ENCODE data around the gene NLRC5. TPM values are rescaled to one million over a fixed set of nuclear protein-coding genes. Genes with fewer than 3 reads are reported as not detected.
"Not testable (repeated sequence)": the region's sequence is repeated elsewhere in the genome, so short reads cannot be mapped to it uniquely, and the experiment has no call there.

The NLRC5 gene
- total RNA-seq, 3 donors from 2014 or later: 110 to 127 (median 113) TPM

GRCh38 chr16:57069053-57069452 lies 79.7 kb downstream of the NLRC5 start:
- Histone ChIP-seq H3K9me3 (no peaks in the 10 kb centered on the region), H3K4me3 (no peak overlapping the region), H3K36me3 (ENCODE audit: low read depth) (no peaks in the 10 kb centered on the region), H3K4me1 (ENCODE audit: low read depth) (no peaks in the 10 kb centered on the region)
- intact Hi-C loops (cut with DNase I, micrococcal nuclease): no loop called here
- no peak for TF ChIP-seq CTCF (IDR thresholded peaks at IDR 0.05)
- DNase-seq (no peak), ATAC-seq (no peak)

- ATAC-seq: no peak
- intact Hi-C loops (cut with DNase I, micrococcal nuclease): no loop called here
These were observed 80.4 kb downstream of the NLRC5 start for GRCh38 chr16:57069635-57070370.

GRCh38 chr16:57070424-57070823 lies 81.1 kb downstream of the NLRC5 start:
- Histone ChIP-seq H3K9me3 (no peaks in the 10 kb centered on the region), H3K4me3 (no peak overlapping the region), H3K36me3 (ENCODE audit: low read depth) (no peaks in the 10 kb centered on the region), H3K4me1 (ENCODE audit: low read depth) (no peaks in the 10 kb centered on the region)
- DNase-seq (no peak), ATAC-seq (no peak)
- intact Hi-C loops (cut with DNase I, micrococcal nuclease): no loop called here
- TF ChIP-seq CTCF (IDR thresholded peaks at IDR 0.05): no peak

More at GRCh38 chr16:57069635-57070370, 80.4 kb downstream of the NLRC5 start:
- Histone ChIP-seq H3K4me3 (no peak overlapping the region), H3K9me3 (no peaks in the 10 kb centered on the region), H3K4me1 (ENCODE audit: low read depth) (no peaks in the 10 kb centered on the region), H3K36me3 (ENCODE audit: low read depth) (no peaks in the 10 kb centered on the region)
- TF ChIP-seq CTCF (IDR thresholded peaks at IDR 0.05): no peak
- no peak for DNase-seq

- intact Hi-C loops (cut with DNase I, micrococcal nuclease); H3K36me3 ChIP-seq (ENCODE audit: low read depth); H3K9me3 ChIP-seq; DNase-seq; H3K4me3 ChIP-seq; H3K4me1 ChIP-seq (ENCODE audit: low read depth); ATAC-seq: not testable (repeated sequence)
These were observed 81.8 kb downstream of the NLRC5 start for GRCh38 chr16:57071081-57071732.

GRCh38 chr16:57071831-57072582 lies 82.7 kb downstream of the NLRC5 start:
- Histone ChIP-seq H3K9me3 (no peaks in the 10 kb centered on the region), H3K4me1 (ENCODE audit: low read depth) (no peaks in the 10 kb centered on the region), H3K4me3 (no peak overlapping the region), H3K36me3 (ENCODE audit: low read depth) (no peaks in the 10 kb centered on the region)
- DNase-seq (no peak), ATAC-seq (peak; percentile 59)
- TF ChIP-seq CTCF (IDR thresholded peaks at IDR 0.05): no peak
- intact Hi-C loops (cut with DNase I, micrococcal nuclease): no loop called here
